Keratinocyte (primary cell): ENCODE results near the gene NPAS3. TPM values are rescaled to one million over a fixed set of nuclear protein-coding genes. Genes with fewer than 3 reads are reported as not detected.

Experiments used
- DNase-seq: peaks from one replicate; pipeline ENCODE4 v3.0.0-alpha.2; 2011; ENCODE audit warnings: low read depth, missing footprints, low spot score
- FAIRE-seq: peaks from 2 replicates; lab custom pipeline; 2011; peaks lifted over from hg19 to GRCh38; lab: Jason Lieb, UNC
- H2AFZ ChIP-seq: 2 replicates; pipeline ENCODE4 v1.6.0; 2012; ENCODE audit warnings: low read length, control low read depth, inconsistent platforms; ENCODE audit not compliant: control insufficient read depth
- H3K27ac ChIP-seq: 2 replicates; pipeline ENCODE4 v1.5.1; 2011; ENCODE audit warnings: low read length; ENCODE audit not compliant: control insufficient read depth, insufficient read depth
- H3K27me3 ChIP-seq: 3 replicates; pipeline ENCODE4 v1.6.0; 2011; ENCODE audit warnings: low read length; ENCODE audit not compliant: control insufficient read depth, insufficient read depth; ENCODE audit errors: extremely low read depth
- H3K36me3 ChIP-seq, 2 experiments: 2 replicates in 1 of 2; 3 replicates in 1 of 2; pipeline ENCODE4 v1.5.1; 2011; ENCODE audit warnings: low read length in 2 of 2, mild to moderate bottlenecking in 1 of 2; ENCODE audit not compliant: control insufficient read depth in 2 of 2, insufficient read depth in 2 of 2; ENCODE audit errors: extremely low read depth in 1 of 2
- H3K4me1 ChIP-seq: 3 replicates; pipeline ENCODE4 v1.5.1; 2011; ENCODE audit warnings: low read length; ENCODE audit not compliant: control insufficient read depth, insufficient read depth; ENCODE audit errors: extremely low read depth
- H3K4me2 ChIP-seq: 3 replicates; pipeline ENCODE4 v1.6.0; 2011; ENCODE audit warnings: low read depth, low read length; ENCODE audit not compliant: control insufficient read depth, insufficient read depth; ENCODE audit errors: extremely low read depth
- H3K4me3 ChIP-seq, 3 experiments: fragments of 200-600 bp in 1 of 3; sonication (generic) in 1 of 3; 2 replicates in 2 of 3; 3 replicates in 1 of 3; pipeline ENCODE4 v1.5.1; 2011 to 2016; ENCODE audit warnings: low read length in 3 of 3, mild to moderate bottlenecking in 3 of 3, control low read depth in 2 of 3, inconsistent platforms in 1 of 3, low read depth in 1 of 3, mixed read lengths in 1 of 3, mixed run types in 1 of 3, moderate library complexity in 1 of 3; ENCODE audit not compliant: control insufficient read depth in 2 of 3, insufficient read depth in 2 of 3; ENCODE audit errors: extremely low read depth in 1 of 3
- H3K79me2 ChIP-seq: 2 replicates; pipeline ENCODE4 v1.6.0; 2012; ENCODE audit warnings: low read length; ENCODE audit not compliant: control insufficient read depth, insufficient read depth
- H3K9ac ChIP-seq: 3 replicates; pipeline ENCODE4 v1.6.0; 2011; ENCODE audit warnings: low read length; ENCODE audit not compliant: control insufficient read depth, insufficient read depth; ENCODE audit errors: extremely low read depth
- H3K9me1 ChIP-seq: 3 replicates; pipeline ENCODE4 v1.6.0; 2011; ENCODE audit warnings: low read length; ENCODE audit not compliant: control insufficient read depth, insufficient read depth; ENCODE audit errors: extremely low read depth
- H3K9me3 ChIP-seq: 2 replicates; pipeline ENCODE4 v1.5.1; 2012; ENCODE audit warnings: low read depth, low read length; ENCODE audit not compliant: control insufficient read depth
- H4K20me1 ChIP-seq: 3 replicates; pipeline ENCODE4 v1.6.0; 2011; ENCODE audit warnings: low read length; ENCODE audit not compliant: control insufficient read depth, insufficient read depth; ENCODE audit errors: extremely low read depth
- CTCF ChIP-seq, 3 experiments: IDR thresholded peaks in 1 of 3; conservative IDR thresholded peaks in 1 of 3; optimal IDR thresholded peaks in 1 of 3; 2 replicates in 2 of 3; 3 replicates in 1 of 3; pipeline versions ENCODE3 to v1.5.1; 2011; ENCODE audit warnings: low read length in 3 of 3, mild to moderate bottlenecking in 3 of 3, moderate library complexity in 2 of 3, control low read depth in 1 of 3, inconsistent platforms in 1 of 3; ENCODE audit not compliant: insufficient read depth in 2 of 3; ENCODE audit errors: extremely low read depth in 1 of 3
- EZH2 ChIP-seq: IDR thresholded peaks from one replicate; pipeline ENCODE4 v1.6.1; 2012; ENCODE audit warnings: inconsistent platforms, mild to moderate bottlenecking, low read length, moderate library complexity
- dilution Hi-C: fragments of 300-500 bp; cut with MboI; formaldehyde crosslinking; loops from one replicate; pipeline ENCODE4 v1.7.0; 2020; ENCODE audit warnings: low sequenced_read_pairs; ENCODE audit not compliant: extremely low pct_ligation_motif_present
- polyA plus RNA-seq, 5 experiments: library from polyadenylated mRNA; depleted of rRNA in 3 of 5; stranded (reverse) in 3 of 5; stranded (forward) in 1 of 5; unstranded in 1 of 5; fragments of >200 nt; gene quantifications; 1 replicate in 1 of 5; 2 replicates in 3 of 5; 3 replicates in 1 of 5; pipeline versions ENCODE4 v1.2.1 to v1.2.3, GENCODE V29; 2011 to 2012; ENCODE audit warnings: missing spikeins in 2 of 5, low read depth in 1 of 5, low replicate concordance in 1 of 5

NPAS3 gene
- polyA plus RNA-seq, 1 donor (not counting 4 experiments of a cell fraction or from before 2014, with no cell fraction given): 0.07 TPM

- Histone ChIP-seq H3K79me2 (no peaks in the 10 kb centered on the region), H3K4me2 (no peak overlapping the region), H2AFZ (no peak overlapping the region), H3K36me3 (no peaks in the 10 kb centered on the region), H3K9ac (no peak overlapping the region), H4K20me1 (no peaks in the 10 kb centered on the region), H3K4me3 (no peak overlapping the region), H3K9me1 (no peaks in the 10 kb centered on the region), H3K27me3 (no peaks in the 10 kb centered on the region), H3K9me3 (no peaks in the 10 kb centered on the region), H3K27ac (no peak overlapping the region), H3K4me1 (no peaks in the 10 kb centered on the region)
- dilution Hi-C loops: no loop called here
- FAIRE-seq (no peak), DNase-seq (no peak)
- TF ChIP-seq CTCF (optimal IDR thresholded peaks at IDR 0.05 in 1 of 3, IDR thresholded peaks at IDR 0.05 in 1 of 3, conservative IDR thresholded peaks at IDR 0.05 in 1 of 3; ENCODE audit: extremely low read depth in 1 of 3, insufficient read depth in 2 of 3, low read length in 3 of 3) (no peak), EZH2 (no peak)
These were observed 376.5 kb downstream of the NPAS3 start for GRCh38 chr14:33315217-33315616.

- H3K9me3 ChIP-seq: no peaks in the 10 kb centered on the region
- TF ChIP-seq CTCF (optimal IDR thresholded peaks at IDR 0.05 in 1 of 3, IDR thresholded peaks at IDR 0.05 in 1 of 3, conservative IDR thresholded peaks at IDR 0.05 in 1 of 3; ENCODE audit: extremely low read depth in 1 of 3, insufficient read depth in 2 of 3, low read length in 3 of 3): no peak
- TF ChIP-seq EZH2: no peak
- dilution Hi-C loops: no loop called here
- H3K4me3 ChIP-seq: no peak overlapping the region
- no peak for DNase-seq
- no peak overlapping the region for H3K4me2 ChIP-seq
- H3K27me3 ChIP-seq: no peaks in the 10 kb centered on the region
- H4K20me1 ChIP-seq: no peaks in the 10 kb centered on the region
- H3K36me3 ChIP-seq: no peaks in the 10 kb centered on the region
- H3K27ac ChIP-seq: no peak overlapping the region
- no peak overlapping the region for H3K9ac ChIP-seq
- no peaks in the 10 kb centered on the region for H3K79me2 ChIP-seq
- no peaks in the 10 kb centered on the region for H3K9me1 ChIP-seq
- H3K4me1 ChIP-seq: no peaks in the 10 kb centered on the region
- no peak overlapping the region for H2AFZ ChIP-seq
- no peak for FAIRE-seq
These were observed 377.0 kb downstream of the NPAS3 start for GRCh38 chr14:33315721-33316120.
